Measurements from ENCODE around the gene SPRED1.
A peak's percentile ranks its signal among the peaks of the same experiment; 100 is the strongest.
"Not testable (repeated sequence)": the region's sequence is repeated elsewhere in the genome, so short reads cannot be mapped to it uniquely, and the experiment has no call there.

Gene SPRED1

DNA sequence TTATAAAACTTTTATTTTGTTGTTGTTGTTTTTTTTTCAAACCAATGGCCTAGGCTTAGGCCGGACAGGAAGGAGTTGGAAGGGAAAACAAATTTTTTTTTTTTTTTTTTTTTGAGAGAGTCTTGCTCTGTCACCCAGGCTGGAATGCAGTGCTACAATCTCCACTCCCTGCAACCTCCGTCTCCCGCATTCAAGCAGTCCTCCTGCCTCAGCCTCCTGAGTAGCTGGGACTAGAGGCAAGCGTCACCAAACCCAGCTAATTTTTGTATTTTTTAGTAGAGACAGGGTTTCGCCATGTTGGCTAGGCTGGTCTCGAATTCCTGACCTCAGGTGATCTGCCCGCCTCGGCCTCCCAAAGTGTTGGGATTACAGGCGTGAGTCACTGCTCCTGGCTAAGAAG lies 15.6 kb upstream of the SPRED1 start:
- DNase-seq = not testable (repeated sequence)

- no peak for DNase-seq
These were observed 14.3 kb upstream of the SPRED1 start for GRCh38 chr15:38238311-38238710.

GRCh38 chr15:38242055-38242454 lies 10.6 kb upstream of the SPRED1 start:
- DNase-seq = no peak

DNA sequence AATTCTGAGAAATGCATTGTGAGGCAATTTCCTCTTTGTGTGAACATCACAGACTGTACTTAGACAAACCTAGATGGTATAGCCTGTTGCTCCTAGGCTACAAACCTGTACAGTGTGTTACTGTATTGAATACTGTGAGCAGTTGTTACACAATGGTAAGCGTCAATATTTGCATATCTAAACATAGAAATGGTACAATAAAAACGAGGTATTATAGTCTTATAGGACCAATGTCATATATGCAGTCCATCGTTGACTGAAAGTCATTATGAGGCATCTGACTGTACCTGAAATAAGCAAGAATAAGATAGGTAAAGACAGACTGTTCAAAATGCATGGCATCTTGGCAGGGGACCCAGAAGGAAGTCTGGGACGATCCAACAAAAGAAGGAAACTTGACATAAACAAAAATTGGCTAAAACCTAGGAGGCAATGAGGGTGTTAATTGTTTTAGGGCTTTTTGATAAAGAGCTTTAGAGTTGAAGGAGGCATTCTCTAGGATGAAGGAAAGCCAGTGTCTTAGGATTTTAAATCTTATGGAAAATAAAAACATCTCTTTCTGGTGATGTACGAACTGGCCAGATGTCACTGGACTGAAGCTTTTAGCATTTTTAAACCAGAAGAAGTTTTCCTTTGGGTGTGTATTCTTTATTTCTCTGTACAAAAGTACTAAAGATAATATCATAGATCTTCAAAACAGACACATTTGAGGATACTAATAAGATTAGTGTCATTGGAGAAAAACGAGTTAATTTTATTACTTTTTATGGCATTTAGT lies 9.2 kb upstream of the SPRED1 start:
- no peak for DNase-seq

GRCh38 chr15:38247336-38247735 lies 5.3 kb upstream of the SPRED1 start:
- DNase-seq = no peak

DNA sequence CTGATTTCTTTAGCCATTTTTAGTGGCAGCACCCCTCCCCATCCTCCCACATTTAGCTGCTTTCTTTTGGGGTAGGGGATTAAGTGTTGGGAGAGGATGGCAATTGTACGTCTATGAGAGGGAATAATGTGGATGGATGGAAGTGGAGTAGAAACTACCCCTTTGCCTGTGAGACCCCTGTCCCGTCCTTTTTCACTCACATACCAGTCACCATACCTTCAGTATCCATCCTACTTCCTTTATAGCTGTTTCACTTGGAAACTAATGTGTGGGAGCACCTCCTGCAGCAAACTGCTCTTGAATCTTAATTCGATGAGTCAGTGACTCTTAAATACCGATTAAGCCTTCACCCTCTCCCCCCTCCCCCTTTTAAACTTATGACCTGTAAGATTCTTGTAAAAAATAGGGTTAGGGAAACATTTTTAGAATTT lies 730 bp downstream of the SPRED1 start:
- DNase-seq = no peak

- DNase-seq = peak; percentile 2
These were observed 1.6 kb downstream of the SPRED1 start for GRCh38 chr15:38254051-38254883.

DNA sequence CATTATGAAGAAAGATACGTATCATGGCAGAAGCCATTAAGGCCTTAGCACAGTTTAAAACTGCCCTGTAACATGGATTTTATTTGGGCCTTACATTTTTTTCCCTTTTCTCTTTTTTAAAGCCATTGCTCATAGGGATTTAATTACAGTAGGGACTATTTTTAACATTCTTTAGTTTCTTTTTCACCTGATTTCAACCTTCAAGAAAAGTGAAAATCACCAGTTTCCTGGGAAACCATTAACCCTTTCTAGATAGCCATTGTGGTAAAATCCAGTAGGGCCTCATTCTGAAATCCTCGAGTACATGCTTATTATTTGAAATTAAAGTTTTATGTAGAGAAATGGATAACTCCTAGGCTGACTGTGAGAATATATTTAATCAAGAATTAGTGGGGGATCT lies 3.1 kb downstream of the SPRED1 start:
- DNase-seq = no peak

GRCh38 chr15:38257676-38258075 lies 5.0 kb downstream of the SPRED1 start:
- DNase-seq = no peak

DNA sequence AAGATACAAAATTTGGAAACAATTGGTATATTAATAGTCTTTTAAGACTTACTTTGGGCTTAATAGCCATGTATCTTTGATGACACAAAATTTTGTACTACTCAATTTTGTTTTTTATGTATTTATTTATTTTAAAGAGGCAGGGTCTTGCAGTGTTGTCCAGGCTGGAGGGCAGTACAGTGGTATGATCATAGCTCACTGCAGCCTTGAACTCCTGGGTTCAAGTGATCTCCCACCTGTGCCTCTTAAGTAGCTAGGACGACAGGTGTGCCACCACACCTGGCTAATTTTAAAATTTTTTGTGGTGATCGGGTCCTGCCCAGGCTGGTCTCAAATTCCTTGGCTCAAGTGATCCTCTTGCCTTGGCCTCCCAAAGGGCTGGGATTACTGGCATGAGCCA lies 6.5 kb downstream of the SPRED1 start:
- no peak for DNase-seq

DNA sequence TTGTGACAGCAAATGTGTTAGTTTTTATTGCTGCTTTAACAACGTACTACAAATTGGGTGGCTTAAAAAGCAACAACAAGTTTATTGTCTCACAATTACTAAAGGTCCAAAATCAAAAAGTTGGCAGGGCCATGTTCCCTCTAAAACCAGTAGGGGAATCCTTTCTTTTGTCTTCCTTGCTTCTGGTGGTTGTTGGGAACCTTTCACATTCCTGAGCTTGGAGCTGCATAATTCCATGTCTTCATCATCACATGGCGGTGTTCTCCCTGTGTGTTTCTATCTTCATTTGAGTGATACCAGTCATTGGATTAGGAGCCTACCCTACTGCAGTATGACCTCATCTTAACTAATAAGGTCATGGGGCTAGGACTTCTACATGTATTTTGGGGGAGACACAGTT lies 7.4 kb downstream of the SPRED1 start:
- DNase-seq = no peak

GRCh38 chr15:38263251-38263650 lies 10.6 kb downstream of the SPRED1 start:
- no peak for DNase-seq

DNA sequence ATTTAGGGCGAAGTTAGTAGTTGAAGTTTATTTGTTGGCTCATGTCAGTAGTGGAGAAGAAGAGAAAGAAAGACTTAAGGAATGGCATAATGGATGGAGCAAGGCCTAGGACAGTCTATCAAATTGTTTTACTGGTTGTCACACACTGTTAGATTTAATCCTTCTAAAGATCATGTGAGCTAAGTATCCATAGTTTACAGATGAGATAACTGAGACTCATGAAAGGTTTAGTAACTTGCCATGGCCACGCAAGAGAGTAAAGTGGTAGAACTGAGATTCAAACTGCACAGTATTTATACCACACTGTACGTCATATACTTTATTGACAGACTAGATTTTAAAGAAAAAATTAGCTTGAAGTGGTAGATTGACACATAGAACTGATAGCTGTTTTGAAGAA lies 11.4 kb downstream of the SPRED1 start:
- no peak for DNase-seq

DNA sequence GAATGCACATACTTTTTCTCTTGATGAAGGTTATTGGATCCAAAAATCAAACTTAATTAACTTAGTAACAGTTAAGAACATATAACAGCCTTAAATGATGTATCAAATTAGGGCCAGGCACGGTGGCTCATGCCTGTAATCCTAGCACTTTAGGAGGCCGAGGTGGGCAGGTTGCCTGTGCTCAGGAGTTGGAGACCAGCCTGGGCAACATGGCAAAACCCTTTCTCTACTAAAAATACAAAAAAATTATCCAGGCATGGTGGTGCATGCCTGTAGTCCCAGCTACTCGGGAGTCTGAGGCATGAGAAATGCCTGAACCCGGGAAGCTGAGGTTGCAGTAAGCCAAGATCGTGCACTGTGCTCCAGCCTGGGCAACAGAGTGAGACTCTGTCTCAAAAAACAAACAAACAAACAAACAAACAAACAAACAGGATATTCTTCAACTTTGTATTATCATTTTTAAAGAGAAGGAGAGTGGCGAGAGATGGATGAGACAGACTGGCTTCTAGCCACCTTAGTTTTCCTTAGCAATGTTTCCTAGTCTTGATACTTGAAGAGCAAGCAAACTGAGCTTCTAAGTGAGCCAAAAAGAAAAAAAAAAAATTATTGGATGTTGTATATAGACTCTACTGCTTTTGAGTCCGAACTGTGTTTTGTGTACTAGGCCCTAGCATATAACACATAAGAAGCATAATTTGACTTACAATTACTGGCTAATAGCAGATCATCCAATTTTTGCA lies 13.8 kb downstream of the SPRED1 start:
- no peak for DNase-seq

DNA sequence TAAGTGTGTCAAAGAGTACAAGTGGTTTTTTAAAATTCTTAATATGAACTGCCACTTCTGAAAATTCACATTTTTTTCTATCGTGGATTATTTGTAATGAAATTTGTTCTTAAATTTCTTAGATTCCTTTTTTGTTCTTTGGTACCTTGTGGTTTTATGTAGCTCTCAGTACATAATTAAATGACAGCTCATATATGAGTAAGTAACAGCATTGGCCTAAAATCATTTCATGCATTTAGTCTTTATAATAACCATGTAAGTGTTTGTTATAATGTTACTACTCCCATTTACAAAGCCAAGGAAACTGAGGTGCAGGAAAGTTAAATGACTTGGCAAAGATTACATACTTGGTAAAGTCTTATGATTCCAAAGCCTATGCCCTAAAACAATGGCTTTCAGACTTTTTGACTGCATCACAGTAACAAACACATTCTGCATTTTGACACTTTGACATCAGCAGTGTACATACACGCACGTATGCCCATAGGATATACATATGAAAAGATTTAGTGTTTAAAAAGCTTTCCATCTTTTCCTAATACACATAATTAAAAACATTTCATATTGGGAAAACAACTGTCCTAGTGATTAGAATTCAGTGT lies 14.9 kb downstream of the SPRED1 start:
- DNase-seq = no peak

- DNase-seq = no peak
These were observed 18.5 kb downstream of the SPRED1 start for GRCh38 chr15:38271144-38271543.

DNA sequence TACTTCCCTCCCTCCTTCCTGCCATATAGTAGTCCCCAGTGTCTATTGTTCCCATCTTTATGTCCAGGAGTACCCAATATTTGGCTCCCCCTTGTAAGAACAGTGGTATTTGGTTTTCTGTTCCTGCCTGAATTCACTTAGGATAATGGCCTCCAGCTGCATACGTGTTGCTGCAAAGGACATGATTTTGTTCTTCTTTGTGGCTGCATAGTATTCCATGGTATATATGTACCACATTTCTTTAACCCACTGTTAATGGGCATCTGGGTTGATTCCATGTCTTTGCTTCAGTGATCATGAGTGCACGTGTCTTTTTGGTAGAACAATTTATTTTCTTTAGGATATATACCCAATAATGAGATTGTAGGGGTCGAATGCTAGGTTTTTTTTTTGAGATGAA lies 19.3 kb downstream of the SPRED1 start:
- no peak for DNase-seq

- not testable (repeated sequence) for DNase-seq
These were observed 19.8 kb downstream of the SPRED1 start for GRCh38 chr15:38272431-38272830.

DNA sequence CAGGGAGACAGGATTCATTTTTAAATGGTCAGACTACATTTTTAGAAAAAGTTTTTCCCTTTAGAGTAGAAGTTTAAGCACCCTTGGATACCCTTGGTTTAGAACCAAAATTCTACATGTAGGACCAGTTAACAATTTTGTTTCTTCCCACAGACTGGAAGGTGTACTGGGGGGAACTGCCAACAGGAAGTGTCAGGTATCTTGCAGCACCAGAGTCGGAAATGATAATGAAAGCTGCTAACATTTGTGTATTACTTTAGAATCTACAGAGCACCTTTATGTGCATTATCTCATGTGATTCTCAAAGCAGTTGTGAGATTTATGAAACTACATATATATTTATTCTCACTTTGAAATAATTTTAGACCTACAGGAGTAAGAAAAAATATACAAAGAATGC lies 21.5 kb downstream of the SPRED1 start:
- no peak for DNase-seq

DNA sequence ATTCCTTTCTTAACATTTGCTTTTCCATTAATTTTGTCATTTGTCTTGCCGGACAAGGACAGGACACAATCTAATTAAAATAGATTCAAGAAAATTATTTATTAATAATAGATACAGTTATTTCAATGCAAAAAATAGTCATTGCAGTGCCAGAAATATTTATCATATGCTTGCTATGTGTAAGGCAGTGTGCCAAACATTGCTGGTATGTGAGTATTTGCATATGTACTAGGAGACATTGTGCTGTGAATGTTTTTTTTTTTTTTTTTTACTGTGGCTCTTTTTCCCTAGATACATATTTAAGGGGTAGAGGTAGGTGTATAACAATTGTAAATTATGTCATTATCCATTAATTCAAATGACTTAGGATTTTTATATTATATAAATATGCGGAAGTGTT lies 23.3 kb downstream of the SPRED1 start:
- DNase-seq = no peak

DNA sequence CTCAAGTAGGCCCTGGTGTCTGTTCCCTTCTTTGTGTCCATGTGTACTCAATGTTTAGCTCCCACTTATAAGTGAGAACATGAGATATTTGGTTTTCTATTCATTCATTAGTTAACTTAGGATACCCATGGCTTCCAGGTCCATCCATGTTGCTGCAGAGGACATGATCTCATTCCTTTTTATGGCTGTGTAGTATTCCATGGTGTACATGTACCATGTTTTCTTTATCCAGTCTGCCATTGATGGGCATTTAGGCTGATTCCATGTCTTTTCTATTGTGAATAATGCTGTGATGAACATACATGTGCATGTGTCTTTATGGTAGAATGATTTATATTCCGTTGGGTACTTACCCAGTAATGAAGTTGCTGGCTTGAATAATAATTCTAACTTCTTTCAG lies 24.6 kb downstream of the SPRED1 start:
- not testable (repeated sequence) for DNase-seq

- no peak for DNase-seq
These were observed 28.4 kb downstream of the SPRED1 start for GRCh38 chr15:38281031-38281430.

- DNase-seq = no peak
These were observed 30.4 kb downstream of the SPRED1 start for GRCh38 chr15:38283010-38283409.

Data from NCI-H1092 treated with DMSO at 0.1 percent for 48 hours (cell line).